ENCODE measurements around the gene MROH2A.

Gene MROH2A

DNA sequence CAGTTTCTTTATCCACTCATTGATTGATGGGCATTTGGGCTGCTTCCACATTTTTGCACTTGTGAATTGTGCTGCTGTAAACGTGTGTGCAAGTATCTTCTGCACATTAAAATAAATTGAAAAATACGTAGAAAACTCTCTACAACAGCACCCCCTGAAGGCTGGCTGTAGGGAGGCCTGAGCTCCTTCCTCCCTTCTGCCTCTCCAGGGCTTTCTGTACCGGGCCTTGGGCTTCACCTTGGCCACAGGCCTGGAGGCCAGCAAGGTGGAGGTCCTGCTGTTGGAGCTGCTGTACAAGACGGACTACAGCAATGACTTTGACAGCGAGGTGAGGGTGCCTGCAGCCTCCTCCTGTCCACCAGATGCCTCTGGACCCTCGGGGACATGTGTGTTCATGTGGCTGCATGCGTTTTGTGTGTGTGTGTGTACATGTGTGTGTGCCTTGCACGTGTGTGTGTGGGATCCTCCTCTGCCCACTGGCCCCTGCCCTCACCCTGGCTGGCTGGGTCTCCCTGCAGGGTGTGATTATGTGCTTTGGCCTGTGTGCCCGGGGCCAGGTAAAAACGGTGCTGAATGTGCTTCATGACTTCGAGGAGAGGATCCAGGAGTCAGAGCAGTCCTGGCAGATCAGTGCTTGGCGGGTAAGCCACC, 29.2 kb downstream of the MROH2A start:
- no peak overlapping the region for H3K4me3 ChIP-seq (ENCODE audit: low read depth, low read length)
- no peak for DNase-seq (ENCODE audit: low read depth)
- TF ChIP-seq, protein P1, sequence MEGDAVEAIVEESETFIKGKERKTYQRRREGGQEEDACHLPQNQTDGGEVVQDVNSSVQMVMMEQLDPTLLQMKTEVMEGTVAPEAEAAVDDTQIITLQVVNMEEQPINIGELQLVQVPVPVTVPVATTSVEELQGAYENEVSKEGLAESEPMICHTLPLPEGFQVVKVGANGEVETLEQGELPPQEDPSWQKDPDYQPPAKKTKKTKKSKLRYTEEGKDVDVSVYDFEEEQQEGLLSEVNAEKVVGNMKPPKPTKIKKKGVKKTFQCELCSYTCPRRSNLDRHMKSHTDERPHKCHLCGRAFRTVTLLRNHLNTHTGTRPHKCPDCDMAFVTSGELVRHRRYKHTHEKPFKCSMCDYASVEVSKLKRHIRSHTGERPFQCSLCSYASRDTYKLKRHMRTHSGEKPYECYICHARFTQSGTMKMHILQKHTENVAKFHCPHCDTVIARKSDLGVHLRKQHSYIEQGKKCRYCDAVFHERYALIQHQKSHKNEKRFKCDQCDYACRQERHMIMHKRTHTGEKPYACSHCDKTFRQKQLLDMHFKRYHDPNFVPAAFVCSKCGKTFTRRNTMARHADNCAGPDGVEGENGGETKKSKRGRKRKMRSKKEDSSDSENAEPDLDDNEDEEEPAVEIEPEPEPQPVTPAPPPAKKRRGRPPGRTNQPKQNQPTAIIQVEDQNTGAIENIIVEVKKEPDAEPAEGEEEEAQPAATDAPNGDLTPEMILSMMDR (IDR thresholded peaks at IDR 0.05; ENCODE audit: insufficient read depth, low read depth, low read length, missing control alignments) = peak; percentile 2

DNA sequence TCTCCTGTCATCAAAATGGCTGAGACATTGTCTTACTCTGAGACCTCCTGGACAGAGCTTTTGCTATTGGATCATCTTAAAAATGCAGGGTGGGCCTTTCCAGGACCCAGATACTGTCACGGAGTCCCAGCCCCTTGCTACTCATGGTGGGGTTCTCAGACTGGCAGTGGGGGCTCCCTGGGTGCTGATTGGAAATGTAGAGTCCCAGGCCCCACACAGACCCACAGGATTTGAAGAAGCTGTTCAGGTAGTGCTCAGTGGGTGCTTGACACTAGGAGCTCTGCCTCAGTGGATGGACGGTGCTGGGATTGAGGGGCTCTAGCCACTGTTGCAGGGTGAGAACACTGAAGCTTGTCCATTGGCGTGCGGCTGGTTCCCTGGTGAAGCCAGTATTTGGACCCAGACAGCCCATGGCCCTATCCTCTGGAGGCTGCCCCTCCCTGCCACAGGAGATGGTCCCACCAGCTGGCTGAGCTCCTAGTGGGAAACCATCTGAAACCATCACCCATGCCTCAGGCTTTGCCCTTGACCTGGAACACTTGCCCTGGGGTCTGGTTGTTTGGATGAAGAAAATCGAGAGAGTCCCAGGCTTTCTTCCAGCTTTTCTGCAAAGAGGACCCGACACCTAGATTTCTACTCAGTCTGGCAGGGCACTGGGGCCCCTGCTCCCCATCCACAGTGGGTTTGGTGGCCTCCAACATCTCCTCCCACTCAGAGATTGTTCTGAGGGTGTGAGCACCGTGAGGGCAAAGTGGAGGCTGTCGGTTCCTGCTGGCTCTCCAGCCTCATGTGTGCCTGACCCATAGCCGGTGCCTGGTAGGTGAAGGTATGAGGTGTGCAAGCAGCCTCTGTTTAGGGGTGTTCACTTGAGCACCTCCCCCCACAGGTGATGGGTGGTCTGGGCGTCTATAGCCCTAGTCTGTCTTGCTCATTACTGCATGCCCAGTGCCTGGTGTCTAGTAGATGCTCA, 30.1 kb downstream of the MROH2A start:
- no peak overlapping the region for H3K4me3 ChIP-seq (ENCODE audit: low read depth, low read length)
- DNase-seq (ENCODE audit: low read depth) = no peak
- TF ChIP-seq, protein P1 (IDR thresholded peaks at IDR 0.05; ENCODE audit: insufficient read depth, low read depth, low read length, missing control alignments) = no peak

DNA sequence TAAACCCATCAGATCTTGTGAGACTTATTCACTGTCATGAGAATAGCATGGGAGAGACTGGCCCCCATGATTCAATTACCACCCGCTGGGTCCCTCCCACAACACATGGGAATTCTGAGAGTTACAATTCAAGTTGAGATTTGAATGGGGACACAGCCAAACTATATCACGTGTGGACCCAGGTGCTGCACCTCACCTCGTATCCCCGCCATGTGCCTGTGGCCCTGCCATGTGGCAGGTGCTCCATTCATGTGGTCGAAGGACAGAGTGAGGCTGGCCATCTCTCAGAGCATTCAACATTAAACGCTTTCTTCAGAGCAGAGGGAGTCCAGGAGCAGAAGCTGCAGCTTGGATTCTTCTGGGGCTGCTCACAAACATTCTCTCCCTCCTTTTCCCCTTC, 32.3 kb downstream of the MROH2A start:
- no peak overlapping the region for H3K4me3 ChIP-seq (ENCODE audit: low read depth, low read length)
- DNase-seq (ENCODE audit: low read depth) = no peak
- TF ChIP-seq, protein P1 (IDR thresholded peaks at IDR 0.05; ENCODE audit: insufficient read depth, low read depth, low read length, missing control alignments) = no peak

DNA sequence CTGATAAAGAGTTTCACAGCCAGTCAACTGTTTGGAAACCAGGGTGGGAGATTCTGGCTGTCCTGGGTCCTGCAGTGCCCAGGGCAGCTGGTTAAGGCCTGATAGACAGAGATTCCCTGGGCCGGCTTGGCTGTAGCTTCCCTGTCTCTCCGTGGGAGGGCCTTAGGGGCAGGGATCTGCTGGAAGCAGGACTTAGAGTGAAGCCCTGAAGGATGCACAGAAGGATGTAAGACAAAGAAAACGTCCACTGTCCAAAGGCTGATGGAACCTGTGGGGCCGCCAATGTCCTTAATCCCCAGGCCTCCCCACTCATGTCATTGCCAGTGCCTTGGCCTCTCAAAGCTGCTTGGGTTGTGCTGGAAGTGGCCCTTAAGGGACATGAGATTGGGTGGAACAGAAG, 33.0 kb downstream of the MROH2A start:
- DNase-seq (ENCODE audit: low read depth) = no peak
- TF ChIP-seq, protein P1 (IDR thresholded peaks at IDR 0.05; ENCODE audit: insufficient read depth, low read depth, low read length, missing control alignments) = no peak

DNA sequence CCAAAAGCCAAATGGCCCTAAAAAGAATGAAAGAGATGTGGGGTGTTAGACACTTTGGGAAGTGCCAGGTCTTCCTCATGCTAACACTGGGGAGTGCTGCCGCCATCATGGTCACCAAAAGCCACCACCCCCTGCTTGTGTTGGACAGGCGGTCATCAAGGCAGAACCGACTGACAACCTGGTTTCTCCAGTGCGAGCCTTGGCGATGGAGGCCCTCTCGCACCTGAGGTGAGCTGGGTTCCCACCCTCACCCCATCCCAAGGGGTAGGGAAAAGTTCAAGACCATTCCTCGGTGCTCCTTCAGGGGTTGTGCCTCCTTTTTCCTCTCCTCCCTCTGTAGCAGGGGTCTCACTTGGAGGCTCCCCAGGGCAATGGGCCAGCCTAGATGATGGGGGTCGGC, 33.6 kb downstream of the MROH2A start:
- TF ChIP-seq, protein P1 (IDR thresholded peaks at IDR 0.05; ENCODE audit: insufficient read depth, low read depth, low read length, missing control alignments) = no peak
- DNase-seq (ENCODE audit: low read depth) = no peak
- no peak overlapping the region for H3K4me3 ChIP-seq (ENCODE audit: low read depth, low read length)

More for the DNA sequence above, 33.0 kb downstream of the MROH2A start:
- no peak overlapping the region for H3K4me3 ChIP-seq (ENCODE audit: low read depth, low read length)

DNA sequence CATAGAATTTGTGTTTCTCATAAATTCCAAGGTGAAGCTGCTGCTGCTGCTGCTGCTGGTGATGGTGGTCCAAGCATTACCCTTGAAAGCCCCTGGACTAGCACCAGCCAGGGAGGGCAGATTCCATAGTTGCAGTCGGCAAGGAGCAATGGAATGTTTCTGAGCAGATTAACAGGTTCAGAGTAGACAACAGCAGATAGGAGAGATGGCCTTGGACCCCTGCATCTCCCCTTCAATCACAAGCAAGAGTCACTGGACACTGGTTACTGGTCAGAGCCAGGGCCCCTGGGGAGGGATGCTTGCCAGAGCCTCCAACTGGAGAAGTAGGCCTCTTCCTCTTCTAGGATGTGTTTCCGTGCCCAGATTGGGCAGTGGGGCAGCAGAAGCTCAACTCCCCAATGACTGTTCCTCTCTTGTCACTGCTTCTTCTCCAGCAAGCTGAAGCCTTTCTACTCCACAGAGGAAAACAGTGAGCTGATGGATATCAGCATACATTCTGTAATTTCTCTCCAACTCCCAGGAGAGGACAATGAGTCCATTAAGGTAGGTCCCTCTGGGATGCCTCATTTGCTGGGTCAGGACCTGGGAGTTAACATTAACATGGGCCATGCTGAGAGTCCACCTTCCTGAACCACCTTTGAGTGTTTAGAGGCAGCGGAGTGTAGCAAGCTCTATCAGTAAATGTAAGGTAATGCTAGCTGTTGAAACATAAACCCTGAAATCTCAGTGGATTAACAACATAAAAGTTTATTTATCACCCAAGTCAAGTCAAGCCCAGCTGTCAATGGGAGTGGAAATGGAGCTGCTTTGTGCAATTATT, 35.3 kb downstream of the MROH2A start:
- TF ChIP-seq, protein P1 (IDR thresholded peaks at IDR 0.05; ENCODE audit: insufficient read depth, low read depth, low read length, missing control alignments) = no peak
- H3K4me3 ChIP-seq (ENCODE audit: low read depth, low read length) = no peak overlapping the region
- DNase-seq (ENCODE audit: low read depth) = no peak
